ENCODE data around the gene TMTC1.

DNA sequence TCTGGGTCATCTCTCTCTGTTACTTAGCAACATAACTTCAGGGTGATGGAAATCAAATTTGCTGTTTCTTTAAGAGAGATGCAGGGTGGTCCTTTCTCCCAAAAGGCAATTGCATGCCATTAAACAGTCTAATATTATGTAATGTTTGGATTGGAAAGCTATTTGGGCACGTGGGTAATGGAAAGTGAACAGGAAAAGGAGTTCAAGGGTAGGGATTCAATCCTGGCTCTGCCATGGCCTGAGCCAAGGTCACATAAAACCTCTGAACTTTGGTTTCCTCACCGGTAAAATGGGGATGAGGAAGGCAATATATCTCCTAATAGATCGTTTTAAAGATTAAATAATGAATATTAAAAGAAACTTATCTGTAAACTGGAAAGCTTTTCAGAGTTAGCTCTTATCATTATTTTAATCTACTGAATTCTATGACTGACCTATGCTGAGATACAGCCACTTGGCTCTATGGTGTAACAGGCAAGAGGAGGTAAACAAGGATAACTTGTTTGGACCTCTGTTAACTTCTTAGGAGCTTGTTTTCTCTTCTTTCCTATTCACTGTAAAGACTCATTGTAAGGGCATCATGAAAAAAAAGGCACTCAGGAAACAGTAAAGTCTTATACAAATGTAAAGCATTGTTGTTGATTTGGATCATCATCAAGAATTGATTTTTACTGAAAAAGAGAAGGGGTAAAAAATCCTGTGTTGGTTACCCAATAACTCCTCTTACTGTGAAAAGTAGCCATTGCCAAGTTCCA is 230.6 kb downstream of the TMTC1 start:
- TF ChIP-seq EZH2 (IDR thresholded peaks at IDR 0.05; ENCODE audit: low read length, missing control alignments) (no peak), CTCF (conservative IDR thresholded peaks at IDR 0.05 in 1 of 2, IDR thresholded peaks at IDR 0.05 in 1 of 2; ENCODE audit: low read depth in 1 of 2, low read length in 2 of 2) (no peak)
